Smooth muscle cell (in vitro differentiated cells): Measurements from ENCODE around the gene ADGRV1. TPM values are rescaled to one million over a fixed set of nuclear protein-coding genes. Genes with fewer than 3 reads are reported as not detected.
A peak's percentile ranks its signal among the peaks of the same experiment; 100 is the strongest.

ENCODE experiments used
- DNase-seq: peaks from one replicate; lab custom pipeline; 2025; ENCODE audit not compliant: unreplicated experiment; lab: John Stamatoyannopoulos, UW
- H2AFZ ChIP-seq: fragments of 200-600 bp; sonication (generic); 2 replicates; pipeline ENCODE4 v1.6.0; 2016; ENCODE audit warnings: antibody characterized with exemption, low read depth, mild to moderate bottlenecking
- H3F3A ChIP-seq: fragments of 200-600 bp; sonication (generic); 2 replicates; pipeline ENCODE4 v1.6.0; 2017; ENCODE audit warnings: antibody characterized with exemption, low read depth
- H3K27ac ChIP-seq: fragments of 200-600 bp; sonication (generic); 2 replicates; pipeline ENCODE4 v1.5.1; 2016; ENCODE audit warnings: low read depth, mild to moderate bottlenecking
- H3K27me3 ChIP-seq: fragments of 200-600 bp; sonication (generic); 2 replicates; pipeline ENCODE4 v1.6.1; 2016; ENCODE audit warnings: low read depth, mild to moderate bottlenecking
- H3K36me3 ChIP-seq: fragments of 200-600 bp; sonication (generic); 2 replicates; pipeline ENCODE4 v1.5.1; 2016; ENCODE audit warnings: low read depth
- H3K4me1 ChIP-seq: fragments of 200-600 bp; sonication (generic); 2 replicates; pipeline ENCODE4 v1.5.1; 2016; ENCODE audit warnings: low read depth
- H3K4me2 ChIP-seq: fragments of 200-600 bp; sonication (generic); 2 replicates; pipeline ENCODE4 v1.6.0; 2016; ENCODE audit warnings: mild to moderate bottlenecking
- H3K4me3 ChIP-seq: fragments of 200-600 bp; sonication (generic); 2 replicates; pipeline ENCODE4 v1.5.1; 2016; ENCODE audit warnings: mild to moderate bottlenecking
- H3K79me2 ChIP-seq: fragments of 200-600 bp; sonication (generic); 2 replicates; pipeline ENCODE4 v1.6.0; 2016; ENCODE audit warnings: low read depth, mild to moderate bottlenecking
- H3K9ac ChIP-seq: fragments of 200-600 bp; sonication (generic); 2 replicates; pipeline ENCODE4 v1.6.0; 2016; ENCODE audit warnings: low read depth
- H3K9me3 ChIP-seq: fragments of 200-600 bp; sonication (generic); replicated peaks from 2 replicates; pipeline ENCODE4 v1.5.1; 2016; ENCODE audit warnings: low read depth
- H4K20me1 ChIP-seq: fragments of 200-600 bp; sonication (generic); 2 replicates; pipeline ENCODE4 v1.6.0; 2016; ENCODE audit warnings: low read depth
- CTCF ChIP-seq: fragments of 200-600 bp; sonication (generic); IDR thresholded peaks from 2 replicates; pipeline ENCODE4 v1.5.1; 2017; ENCODE audit warnings: borderline replicate concordance, mild to moderate bottlenecking, antibody characterized with exemption; ENCODE audit not compliant: insufficient read depth, poor library complexity, severe bottlenecking
- WGBS: methylation state at CpG from one replicate; pipeline ENCODE4 v1.1.7; 2016; ENCODE audit warnings: low lambda C conversion rate; 5-methylcytosine and 5-hydroxymethylcytosine counted together
- polyA plus RNA-seq: library from polyadenylated mRNA; unstranded; fragments of >200 nt; fragmentation: Nextera tagmentation; extraction: Ambion mirVana; gene quantifications from 2 replicates; pipeline ENCODE4 v1.2.1, GENCODE V29; 2016
- total RNA-seq: library from RNA; depleted of rRNA; stranded (reverse); fragments of >200 nt; gene quantifications from 2 replicates; pipeline ENCODE4 v1.2.3, GENCODE V29; 2014

Gene ADGRV1
- total and polyA plus RNA-seq, 2 experiments from 2014 or later, result 16.8 to 17.7 TPM

- Histone ChIP-seq H3K27ac (no peak overlapping the region), H3K4me1 (no peaks in the 10 kb centered on the region), H3K79me2 (no peaks in the 10 kb centered on the region), H3F3A (no peaks in the 10 kb centered on the region), H4K20me1 (no peaks in the 10 kb centered on the region), H3K36me3 (no peaks in the 10 kb centered on the region), H3K4me3 (no peak overlapping the region), H3K4me2 (peak overlapping the region; percentile 6), H3K9me3 (no peaks in the 10 kb centered on the region), H3K9ac (no peak overlapping the region), H2AFZ (no peak overlapping the region), H3K27me3 (no peaks in the 10 kb centered on the region)
- no peak for DNase-seq
- TF ChIP-seq CTCF, result no peak
Measured at GRCh38 chr5:90852531-90852930, 293.9 kb downstream of the ADGRV1 start.

- H3K79me2 ChIP-seq, result no peaks in the 10 kb centered on the region
- H4K20me1 ChIP-seq, result no peaks in the 10 kb centered on the region
- H2AFZ ChIP-seq, result no peak overlapping the region
- WGBS, result 93% methylated on average over 2 of the region's 2 CpGs
- H3K9ac ChIP-seq, result no peak overlapping the region
- no peaks in the 10 kb centered on the region for H3K27me3 ChIP-seq
- TF ChIP-seq CTCF, result no peak
- no peaks in the 10 kb centered on the region for H3K4me1 ChIP-seq
- H3K4me3 ChIP-seq, result no peak overlapping the region
- DNase-seq, result no peak
- no peak overlapping the region for H3K4me2 ChIP-seq
- H3K9me3 ChIP-seq, result no peaks in the 10 kb centered on the region
- no peaks in the 10 kb centered on the region for H3F3A ChIP-seq
- no peaks in the 10 kb centered on the region for H3K36me3 ChIP-seq
- H3K27ac ChIP-seq, result no peak overlapping the region
Measured at GRCh38 chr5:90853750-90854149, 295.2 kb downstream of the ADGRV1 start.

GRCh38 chr5:90854169-90854568 lies 295.6 kb downstream of the ADGRV1 start:
- Histone ChIP-seq H3K4me3 (no peak overlapping the region), H3K9me3 (no peaks in the 10 kb centered on the region), H4K20me1 (no peaks in the 10 kb centered on the region), H2AFZ (no peak overlapping the region), H3K27ac (no peak overlapping the region), H3K4me2 (no peak overlapping the region), H3K4me1 (no peaks in the 10 kb centered on the region), H3K79me2 (no peaks in the 10 kb centered on the region), H3K9ac (no peak overlapping the region), H3K36me3 (no peaks in the 10 kb centered on the region), H3K27me3 (no peaks in the 10 kb centered on the region), H3F3A (no peaks in the 10 kb centered on the region)
- 81% methylated on average over 2 of the region's 2 CpGs for WGBS
- no peak for TF ChIP-seq CTCF
- DNase-seq, result no peak

GRCh38 chr5:90855296-90856010 lies 296.9 kb downstream of the ADGRV1 start:
- Histone ChIP-seq H2AFZ (no peak overlapping the region), H3K27ac (no peak overlapping the region)
- WGBS, result 75% methylated on average over 4 of the region's 4 CpGs

More at GRCh38 chr5:90855296-90856010, 296.9 kb downstream of the ADGRV1 start:
- Histone ChIP-seq H3K9ac (no peak overlapping the region), H3K9me3 (no peaks in the 10 kb centered on the region), H3K36me3 (no peaks in the 10 kb centered on the region), H3K27me3 (no peaks in the 10 kb centered on the region), H3K79me2 (no peaks in the 10 kb centered on the region), H3K4me2 (no peak overlapping the region), H3F3A (no peaks in the 10 kb centered on the region), H3K4me1 (no peaks in the 10 kb centered on the region), H3K4me3 (no peak overlapping the region), H4K20me1 (no peaks in the 10 kb centered on the region)
- TF ChIP-seq CTCF, result no peak
- no peak for DNase-seq
